Measurements from ENCODE around the gene KLRF1.

KLRF1 gene

DNA sequence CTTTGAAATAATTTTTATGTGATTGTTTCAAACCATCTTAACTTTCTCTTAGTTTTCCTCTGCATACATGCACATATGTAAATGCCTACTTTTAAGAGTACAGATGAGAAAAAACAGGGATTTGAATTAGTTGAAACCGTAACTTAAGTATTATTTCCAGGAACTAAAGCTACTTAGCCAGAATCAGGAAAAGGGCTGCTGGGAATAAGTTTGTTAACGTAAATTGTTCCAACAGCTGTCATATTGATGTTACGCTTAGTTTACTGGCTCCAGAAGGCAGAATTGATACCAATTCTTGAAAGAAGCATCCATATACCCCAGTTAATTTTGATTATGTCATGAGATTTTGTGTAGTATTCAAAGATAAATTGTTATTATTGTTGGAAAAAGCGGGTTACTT is 17.9 kb upstream of the KLRF1 start:
- no peak for DNase-seq

DNA sequence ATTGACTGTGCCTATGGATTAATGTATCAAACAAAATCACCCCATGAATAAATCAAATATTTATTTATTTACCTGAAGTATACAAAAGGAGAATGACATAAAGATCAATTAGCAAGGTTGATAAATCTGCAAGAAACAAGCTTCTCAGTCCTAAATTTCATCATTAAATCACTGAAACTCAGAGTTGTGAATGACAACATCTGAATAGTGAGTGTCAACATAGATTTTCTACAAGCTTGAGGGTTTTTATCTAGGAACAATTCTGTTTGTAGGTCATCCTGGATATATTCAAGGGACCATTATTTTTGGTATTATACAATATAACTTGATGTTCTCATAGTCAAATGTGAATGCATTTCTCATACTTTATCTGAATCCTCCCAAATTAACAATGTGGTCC is 17.4 kb upstream of the KLRF1 start:
- DNase-seq = no peak

DNA sequence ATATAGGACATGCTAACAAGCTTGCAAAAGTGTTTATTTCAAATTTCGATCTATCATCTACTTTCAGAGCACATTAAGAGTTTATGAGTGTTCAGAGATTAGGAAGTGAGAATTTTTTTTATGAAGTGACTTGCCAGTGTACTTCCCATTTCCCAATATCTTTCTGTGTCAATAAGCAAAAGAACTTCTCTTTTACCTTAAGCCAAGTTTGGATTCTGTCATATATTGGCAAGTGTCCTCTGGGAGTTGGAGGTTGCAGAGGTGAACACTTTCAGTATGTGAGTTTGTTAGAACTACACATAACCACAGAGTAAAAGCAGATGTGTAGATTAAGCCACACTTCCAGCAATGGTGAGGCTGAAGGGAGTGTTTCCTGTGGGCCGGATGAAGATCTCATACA is 16.6 kb upstream of the KLRF1 start:
- no peak for DNase-seq

DNA sequence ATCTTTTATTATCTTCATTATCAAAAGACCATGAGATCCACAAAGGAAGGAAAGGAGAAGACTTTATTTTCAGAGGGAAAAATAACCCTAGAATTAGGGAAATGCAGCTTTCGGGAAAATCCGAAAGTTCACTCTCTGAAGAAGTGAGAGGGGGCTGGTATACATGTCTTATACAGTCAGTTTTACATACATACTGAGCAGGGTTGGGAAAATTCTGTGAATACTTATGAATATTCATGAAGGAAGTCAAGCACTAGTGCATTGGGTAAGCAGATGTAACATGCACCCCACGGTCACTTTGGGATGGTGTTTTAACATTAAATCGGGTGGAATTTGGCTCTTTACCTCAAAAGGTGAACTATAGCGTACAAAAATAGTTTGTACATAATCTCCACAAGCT is 15.7 kb upstream of the KLRF1 start:
- DNase-seq = no peak

DNA sequence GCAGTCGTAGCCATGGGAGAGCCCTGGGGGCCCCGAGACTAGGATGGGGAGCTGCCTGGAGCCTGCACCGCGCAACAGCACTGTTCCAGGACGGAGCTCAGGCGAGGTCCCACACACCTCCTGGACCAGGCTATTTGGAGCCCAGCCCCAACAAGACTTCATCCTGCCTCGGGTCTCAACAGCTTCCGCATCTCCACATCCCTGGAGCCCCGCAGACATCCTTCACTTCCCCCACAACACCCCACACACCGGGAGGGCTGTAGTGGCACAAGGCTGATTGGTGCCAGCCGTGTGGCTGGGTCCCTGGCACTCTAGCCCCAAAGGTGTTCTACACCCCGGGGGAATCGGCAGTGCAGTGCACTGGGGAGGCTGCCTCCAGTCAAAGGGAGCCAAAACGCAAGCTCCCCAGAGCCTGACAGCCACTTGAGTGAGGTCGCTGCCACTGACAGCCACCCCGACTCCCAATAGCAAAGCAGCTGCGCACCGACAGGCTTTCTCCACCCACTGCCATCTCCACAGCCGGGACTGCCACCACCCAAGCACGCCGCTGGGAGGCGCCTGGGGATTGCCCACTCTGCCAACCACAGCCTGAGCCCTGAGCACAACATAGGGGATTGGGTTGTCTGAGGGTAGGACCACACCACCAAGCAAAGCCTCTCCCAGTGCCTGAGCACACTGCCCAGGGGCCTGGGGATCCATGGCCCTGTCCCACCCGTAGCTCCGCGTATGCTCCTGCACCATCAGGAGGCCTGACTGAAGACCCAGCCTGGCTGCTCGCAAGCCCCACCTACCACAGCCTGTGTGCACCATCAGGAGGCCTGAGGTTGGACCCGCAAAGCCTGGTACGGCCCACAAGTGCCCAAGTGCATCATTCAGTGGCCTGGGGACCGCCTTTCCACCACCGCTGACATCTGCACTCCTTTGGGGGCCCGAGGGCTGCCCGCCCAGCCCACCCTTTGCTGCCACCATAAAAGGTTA is 13.2 kb upstream of the KLRF1 start:
- peak; percentile 95 for DNase-seq

DNA sequence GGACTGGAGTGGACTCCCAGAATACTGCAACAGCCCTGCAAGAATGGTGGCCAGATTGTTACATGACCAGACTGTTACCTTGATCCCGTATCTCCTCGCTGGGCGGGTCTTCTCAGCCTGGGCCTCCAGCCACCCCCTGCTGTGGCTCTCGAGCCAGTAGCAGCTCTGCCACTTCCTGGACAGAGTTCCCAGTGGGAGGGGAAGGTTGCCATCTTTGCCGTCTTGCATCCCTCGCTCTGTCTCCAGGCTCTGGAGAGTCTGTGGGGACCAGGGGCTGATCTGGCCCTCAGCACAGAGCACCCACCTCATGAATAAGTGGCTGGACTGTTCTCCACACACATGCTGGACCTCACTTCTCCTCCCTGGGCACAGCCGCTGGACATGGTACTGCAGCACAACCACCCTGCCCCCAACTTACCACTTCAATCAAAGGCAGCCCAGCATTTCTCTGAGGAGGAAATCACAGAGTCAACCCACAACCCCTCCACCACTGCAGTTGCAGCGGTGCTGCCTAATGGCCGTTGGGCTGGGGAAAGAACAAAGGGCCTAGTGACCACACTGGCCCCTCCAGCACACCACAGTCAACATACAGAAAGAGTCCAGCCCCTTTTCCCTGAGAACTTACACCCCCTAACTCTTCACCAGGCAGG is 6.9 kb upstream of the KLRF1 start:
- no peak for DNase-seq

DNA sequence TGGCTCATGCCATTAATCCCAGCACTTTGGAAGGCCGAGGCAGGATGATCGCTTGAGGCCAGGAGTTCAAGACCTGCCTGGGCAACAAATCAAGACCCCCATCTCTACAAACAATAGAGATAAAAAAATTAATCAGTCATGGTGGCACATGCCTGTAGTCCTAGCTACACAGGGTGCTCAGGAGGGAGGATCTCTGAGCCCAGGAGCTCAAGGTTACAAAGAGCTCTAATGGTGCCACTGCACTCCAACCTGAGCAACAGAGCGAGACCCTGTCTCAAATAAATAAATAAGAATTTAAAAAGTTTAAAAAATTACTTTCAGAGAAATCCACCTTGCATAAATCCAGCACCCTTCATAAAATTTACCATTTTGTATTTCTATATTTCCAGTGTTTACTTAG is 2.2 kb downstream of the KLRF1 start:
- DNase-seq = no peak

DNA sequence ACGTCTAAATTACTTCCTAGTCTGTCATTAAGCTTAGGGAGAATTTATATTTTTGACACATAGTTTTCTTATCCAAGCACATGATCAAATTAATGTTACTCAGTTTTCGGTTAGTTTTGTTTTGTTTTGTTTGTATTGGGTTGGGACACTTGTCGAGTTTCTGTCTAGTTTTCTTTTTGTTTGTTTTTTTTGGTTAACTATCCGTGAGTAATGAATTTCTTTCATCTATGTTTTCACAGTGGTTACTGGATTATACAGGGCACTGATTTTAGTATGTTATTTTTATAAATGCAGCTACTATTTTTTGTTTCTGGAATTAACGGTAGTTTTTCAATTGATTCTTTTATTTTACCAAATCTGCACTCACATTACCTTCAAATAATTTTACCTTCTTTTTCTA is 2.7 kb downstream of the KLRF1 start:
- DNase-seq = no peak

DNA sequence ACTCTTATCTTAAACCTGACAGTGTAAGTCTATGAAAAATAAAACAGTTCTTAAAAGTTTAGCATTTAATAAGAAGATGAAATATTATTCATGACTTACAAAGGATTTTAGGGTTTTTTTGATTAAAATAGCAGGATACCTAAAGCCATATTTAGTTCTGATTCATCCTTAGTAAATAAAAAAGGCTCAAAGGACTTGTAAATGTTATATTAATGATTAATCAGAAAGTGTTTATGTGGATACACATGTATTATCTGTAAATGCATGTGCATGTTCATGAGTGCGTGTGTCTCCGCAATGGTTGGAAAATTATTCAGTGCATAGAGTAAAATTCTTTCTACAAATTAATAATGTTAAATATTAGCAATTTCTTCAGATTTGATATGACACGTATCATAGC is 4.4 kb downstream of the KLRF1 start:
- DNase-seq = no peak

DNA sequence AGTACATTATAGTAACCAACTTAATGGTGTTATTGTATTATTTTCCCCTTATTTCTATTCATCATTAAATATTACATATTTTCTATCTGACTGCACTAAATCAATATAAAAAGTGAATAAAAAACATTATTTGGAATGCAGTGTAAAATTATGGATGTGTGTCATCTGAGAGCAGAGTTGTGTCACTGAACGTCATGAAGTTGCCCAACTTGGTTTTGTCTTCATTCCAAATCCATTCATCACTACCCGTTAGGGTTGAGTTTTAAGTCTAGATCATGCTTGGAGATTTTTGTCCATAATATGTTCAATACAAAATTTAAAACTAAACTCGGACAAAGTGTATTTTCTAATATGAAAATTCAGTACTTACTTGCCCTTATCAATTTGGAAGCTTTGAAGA is 16.1 kb downstream of the KLRF1 start:
- no peak for DNase-seq

DNA sequence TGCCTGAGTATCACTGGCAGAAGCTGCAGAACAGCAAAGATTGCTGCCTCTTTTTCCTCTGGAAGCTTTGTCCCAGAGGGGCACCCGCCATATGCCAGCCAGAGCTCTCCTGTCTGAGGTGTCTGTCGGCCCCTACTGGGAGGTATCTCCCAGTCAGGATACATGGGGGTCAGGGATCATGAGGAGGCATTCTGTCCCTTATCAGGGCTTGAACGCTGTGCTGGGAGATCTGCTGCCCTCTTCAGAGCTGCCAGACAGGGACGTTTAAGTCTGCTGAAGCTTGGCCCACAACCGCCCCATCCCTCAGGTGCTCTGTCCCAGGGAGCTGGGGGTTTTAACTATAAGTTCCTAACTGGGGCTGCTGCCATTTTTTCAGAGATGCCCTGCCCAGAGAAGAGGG is 21.6 kb downstream of the KLRF1 start:
- no peak for DNase-seq

DNA sequence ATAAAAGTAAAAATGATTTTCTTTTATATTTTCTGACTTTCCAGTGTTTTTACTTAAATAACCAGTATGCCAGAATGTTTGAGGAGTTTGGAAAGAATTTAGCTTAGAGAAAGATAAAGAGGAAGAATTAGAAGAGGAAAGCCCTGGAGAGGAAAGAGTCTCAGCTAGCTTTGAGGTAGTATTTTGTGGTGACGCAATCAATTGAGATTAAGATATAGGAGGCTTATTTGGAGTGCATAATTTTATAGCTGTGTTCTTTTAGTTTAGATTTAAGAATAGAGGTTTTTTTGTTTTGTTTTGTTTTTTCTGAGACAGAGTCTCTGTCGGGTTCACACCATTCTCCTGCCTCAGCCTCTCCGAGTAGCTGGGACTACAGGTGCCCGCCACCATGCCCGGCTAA is 23.8 kb downstream of the KLRF1 start:
- DNase-seq = no peak

DNA sequence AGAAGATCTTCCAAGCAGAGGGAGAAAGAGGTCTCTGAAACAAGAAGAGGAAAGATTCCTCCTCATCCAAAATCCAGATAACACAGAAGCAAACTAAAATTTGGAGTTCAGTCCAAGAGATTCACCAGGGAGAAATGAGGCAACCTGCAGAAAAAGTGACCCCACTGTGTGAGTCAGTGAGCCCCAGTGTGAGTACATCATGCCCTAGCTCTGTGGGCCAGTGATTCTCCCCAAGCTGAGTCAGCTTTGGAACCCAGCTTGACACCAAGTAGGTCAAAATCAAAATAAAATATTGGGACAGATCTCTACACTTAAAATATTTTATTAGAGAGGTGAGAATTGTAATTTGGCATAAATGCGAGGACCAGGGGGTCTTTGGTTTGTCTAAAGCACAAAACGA is 24.6 kb downstream of the KLRF1 start:
- DNase-seq = no peak

DNA sequence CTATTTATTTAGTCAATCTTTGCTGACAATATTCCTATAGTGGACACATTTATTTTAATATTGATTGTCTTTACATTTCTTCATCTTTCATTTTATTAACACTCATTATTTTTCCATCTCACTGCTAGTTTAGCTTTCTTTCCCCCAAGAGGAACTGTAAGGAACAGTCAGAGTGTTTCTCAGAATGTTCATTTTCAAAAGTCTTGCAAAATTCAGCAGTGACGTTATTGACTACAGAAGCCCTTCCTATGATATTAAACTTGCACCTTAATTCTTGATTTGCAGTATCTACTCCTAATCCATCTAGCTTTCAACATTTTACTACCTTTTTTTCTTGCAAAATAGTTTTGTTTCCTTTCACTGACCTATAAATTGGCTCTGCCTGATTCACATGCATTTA is 28.9 kb downstream of the KLRF1 start:
- no peak for DNase-seq

DNA sequence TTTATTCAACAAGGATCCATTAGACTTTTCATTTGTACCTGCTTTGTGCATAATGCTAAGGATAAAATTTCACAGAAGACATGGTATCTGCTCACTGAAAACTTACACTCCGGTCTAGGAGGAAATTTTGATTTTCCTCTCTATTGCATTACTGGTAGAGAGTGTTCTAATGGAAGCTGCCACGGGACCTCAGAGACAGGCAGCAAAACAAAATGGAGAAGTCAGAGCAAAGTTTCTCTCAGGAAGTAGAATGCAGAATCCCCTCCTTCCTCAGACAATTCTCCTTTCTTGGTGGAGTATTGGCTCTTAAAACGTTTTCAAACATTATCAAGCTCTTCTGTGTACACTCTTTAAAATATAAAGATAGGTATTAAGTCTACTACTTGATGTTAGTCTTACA is 29.6 kb downstream of the KLRF1 start:
- no peak for DNase-seq

DNA sequence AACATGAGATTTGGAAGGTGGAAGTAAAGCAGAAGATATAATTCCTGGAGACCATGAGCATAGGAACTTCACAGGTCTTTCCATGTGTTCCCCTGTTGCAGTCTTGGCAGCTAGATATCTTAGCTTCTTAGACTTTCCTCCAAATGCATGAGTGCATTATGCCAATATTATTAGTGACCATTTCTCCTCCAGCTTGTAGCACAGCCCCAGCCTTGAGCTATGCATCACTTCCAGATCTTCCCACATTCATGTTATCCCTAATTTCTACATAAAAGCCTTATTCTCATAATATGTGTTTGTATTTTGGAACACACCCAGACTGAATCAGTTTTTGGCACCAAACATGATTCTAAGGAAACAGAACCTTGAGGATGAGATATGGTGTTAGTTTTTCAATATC is 30.9 kb downstream of the KLRF1 start:
- DNase-seq = no peak

DNA sequence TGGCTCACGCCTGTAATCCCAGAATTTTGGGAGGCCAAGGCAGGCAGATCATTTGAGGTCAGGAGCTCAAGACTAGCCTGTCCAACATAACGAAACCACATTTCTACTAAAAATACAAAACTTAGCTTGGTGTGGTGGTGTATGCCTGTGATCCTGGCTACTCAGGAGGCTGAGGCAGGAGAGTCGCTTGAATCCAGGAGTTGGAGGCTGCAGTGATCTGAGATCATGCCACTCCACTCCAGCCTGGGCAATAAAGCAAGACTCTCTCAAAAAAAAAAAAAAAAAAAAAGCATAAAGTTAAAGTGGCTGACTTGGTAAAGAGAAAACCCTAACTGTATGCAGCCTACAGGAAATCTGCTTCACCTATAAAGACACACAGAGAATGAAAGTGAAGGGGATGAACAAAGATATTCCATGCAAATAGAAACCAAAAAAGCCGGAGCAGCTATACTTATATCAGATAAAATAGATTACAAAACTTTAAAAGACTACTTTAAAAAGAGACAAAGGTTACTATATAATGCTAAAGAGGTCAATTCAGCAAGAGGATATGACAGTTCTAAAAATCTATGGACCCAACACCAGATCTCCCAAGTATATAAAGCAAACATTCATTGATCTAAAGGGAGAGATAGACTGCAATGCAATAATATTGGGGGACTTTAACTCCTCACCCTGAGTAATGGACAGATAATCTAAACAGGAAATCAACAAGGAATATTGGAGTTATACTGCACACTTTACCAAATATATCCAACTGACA is 37.8 kb downstream of the KLRF1 start:
- no peak for DNase-seq

DNA sequence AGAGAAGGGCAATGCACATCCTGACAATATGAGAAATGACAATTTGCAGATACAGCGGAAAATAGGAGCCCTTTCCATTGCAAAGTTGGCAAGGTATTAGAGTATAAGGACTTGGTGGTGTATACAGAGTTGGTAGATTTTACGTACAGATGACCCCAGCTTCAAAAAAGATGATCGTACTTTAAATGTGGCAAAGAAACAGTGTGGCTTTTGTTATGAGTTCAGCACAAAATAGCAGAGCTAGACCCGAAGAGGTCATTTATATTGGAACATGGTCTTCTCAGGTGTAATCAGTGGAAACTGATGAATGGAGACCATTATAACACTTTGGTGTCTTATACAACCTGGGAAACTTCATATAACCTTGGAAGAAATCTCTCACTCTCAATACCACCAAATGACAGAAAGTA is 39.6 kb downstream of the KLRF1 start:
- no peak for DNase-seq

DNA sequence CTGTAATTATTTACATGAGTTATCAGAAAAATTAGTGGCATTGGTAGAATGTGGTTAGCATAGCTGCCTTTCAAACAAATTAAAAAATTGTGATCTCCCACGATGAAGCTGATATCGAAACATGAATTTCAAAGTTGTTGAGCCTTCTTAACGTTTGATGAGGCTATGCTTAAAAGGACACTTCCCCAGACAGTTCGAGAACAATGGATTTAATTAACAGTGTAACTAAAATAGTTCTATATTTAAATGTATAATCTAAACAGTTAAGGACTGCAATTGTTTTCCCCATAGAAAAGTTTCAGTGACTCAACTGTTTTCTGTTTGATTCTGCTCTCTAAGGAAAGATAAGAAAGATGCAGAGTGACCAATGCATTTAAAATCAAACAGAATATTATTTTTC is 40.2 kb downstream of the KLRF1 start:
- DNase-seq = no peak

DNA sequence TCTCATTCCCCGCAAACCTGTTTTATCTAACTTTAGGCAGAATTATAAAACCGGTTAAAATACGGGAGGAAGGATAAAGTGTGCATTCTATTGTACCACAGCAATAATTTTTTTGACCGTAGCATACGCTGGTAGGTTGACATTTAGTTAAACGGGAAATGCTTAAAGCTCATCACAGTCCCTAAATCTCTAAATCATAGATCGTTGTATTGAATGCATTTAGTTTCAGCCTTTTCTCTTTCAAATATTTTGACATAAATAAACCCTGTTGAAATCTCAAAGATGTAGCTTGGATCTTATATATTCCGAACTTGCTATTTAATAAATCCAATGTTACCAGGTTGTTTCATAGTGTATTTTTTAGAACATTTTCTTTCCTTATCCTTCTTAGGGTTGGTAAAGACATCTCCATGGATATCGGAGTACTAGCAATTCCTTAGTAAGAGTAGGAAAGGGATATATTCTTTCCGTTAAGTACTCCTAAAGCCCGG is 41.1 kb downstream of the KLRF1 start:
- no peak for DNase-seq

DNA sequence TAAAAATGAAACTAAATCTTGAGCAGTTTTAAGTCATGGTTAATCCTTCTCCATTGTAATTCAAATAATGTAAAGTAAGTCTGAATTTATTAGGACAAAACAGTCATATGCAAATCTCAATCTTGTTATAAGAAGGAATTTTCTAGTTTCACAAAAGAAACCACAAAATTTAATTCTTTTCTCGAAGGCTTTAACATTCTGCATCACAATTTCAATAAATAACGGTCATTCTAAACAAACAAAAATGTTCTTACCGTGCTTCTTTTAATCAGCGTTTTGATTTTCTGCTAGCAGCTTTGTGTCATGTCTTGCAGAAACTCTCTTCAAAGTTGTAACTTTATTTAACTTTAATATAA is 41.6 kb downstream of the KLRF1 start:
- no peak for DNase-seq

DNA sequence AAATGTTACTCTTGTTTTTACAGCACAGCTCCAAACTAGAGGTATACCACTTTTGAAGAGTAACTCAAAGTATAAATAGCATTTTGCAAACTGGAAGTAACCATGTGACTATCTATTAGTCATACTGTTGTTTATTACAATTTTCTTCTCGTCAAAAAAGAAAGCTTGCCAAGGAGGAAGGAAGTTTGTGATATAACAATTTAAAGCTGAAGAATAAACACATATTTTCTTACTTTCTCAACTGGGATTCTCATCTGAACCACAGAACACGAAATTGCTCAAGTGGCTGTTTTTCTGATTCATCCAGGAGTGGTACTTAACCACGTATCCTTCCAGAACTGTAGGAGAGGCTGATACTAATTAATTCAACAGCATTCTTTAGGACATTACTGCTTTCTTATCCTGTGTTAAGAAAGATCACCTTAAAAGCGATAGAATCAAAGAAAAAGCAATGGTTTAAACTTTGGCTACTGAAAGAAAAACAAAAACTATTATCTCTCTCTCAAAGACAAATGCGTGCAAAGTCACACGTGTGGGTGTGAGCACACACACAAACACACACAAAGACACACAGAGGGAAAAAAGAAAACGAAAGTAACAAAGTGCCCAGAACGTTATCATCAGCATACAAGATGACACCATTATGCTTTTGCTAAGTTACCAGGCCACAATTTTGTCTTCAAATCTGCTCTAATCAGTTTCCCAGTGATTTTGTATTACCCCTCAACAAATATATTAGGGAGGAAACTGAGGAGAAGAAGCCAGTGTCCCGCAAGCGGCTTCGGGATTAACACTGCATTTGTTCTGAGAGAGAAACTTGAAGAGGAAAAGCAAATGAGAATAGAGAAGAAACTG is 42.3 kb downstream of the KLRF1 start, which contains the start of gene CLEC2B:
CLEC2B (minus strand) TSS at position 48 of the 855 bp plus-strand sequence.
- DNase-seq = no peak

Measured in activated T-cell treated with anti-CD3 and anti-CD28 coated beads, Interleukin-2, amount 50 U/mL, for 1 hour (primary cell).